ENCODE data around the gene ST7. TPM values are rescaled to one million over a fixed set of nuclear protein-coding genes. Genes with fewer than 3 reads are reported as not detected.
"Not testable (repeated sequence)": the region's sequence is repeated elsewhere in the genome, so short reads cannot be mapped to it uniquely, and the experiment has no call there.

Gene ST7
- total and polyA plus RNA-seq, 8 donors = 7.5 to 49.0 (median 16.1) TPM

- intact Hi-C loops (cut with DNase I; ENCODE audit: low total_unique reads) = loop anchor here (5.0 kb wide), 1 partner anchor 193 kb away; no protein-coding TSS in a partner anchor
- Histone ChIP-seq H3K4me1 (peaks cover 0 to 8% (median 1%) of the 10 kb centered on the region in 4 donors), H3K36me3 (no peaks in the 10 kb centered on the region), H3K9me3 (no peaks in the 10 kb centered on the region), H3K4me3 (no peak overlapping the region), H3K27ac (no peak overlapping the region), H3K27me3 (no peaks in the 10 kb centered on the region)
- DNase-seq = no peak
- 53 to 82% (median 74%) methylated on average over 2 of the region's 2 CpGs for WGBS, 5 donors
- TF ChIP-seq, protein P1, sequence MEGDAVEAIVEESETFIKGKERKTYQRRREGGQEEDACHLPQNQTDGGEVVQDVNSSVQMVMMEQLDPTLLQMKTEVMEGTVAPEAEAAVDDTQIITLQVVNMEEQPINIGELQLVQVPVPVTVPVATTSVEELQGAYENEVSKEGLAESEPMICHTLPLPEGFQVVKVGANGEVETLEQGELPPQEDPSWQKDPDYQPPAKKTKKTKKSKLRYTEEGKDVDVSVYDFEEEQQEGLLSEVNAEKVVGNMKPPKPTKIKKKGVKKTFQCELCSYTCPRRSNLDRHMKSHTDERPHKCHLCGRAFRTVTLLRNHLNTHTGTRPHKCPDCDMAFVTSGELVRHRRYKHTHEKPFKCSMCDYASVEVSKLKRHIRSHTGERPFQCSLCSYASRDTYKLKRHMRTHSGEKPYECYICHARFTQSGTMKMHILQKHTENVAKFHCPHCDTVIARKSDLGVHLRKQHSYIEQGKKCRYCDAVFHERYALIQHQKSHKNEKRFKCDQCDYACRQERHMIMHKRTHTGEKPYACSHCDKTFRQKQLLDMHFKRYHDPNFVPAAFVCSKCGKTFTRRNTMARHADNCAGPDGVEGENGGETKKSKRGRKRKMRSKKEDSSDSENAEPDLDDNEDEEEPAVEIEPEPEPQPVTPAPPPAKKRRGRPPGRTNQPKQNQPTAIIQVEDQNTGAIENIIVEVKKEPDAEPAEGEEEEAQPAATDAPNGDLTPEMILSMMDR (IDR thresholded peaks at IDR 0.05) = no peak
- no peak for TF ChIP-seq POLR2AphosphoS5 (IDR thresholded peaks at IDR 0.05)
- TF ChIP-seq POLR2A (IDR thresholded peaks at IDR 0.05) = no peak
Measured at GRCh38 chr7:116934580-116934979, 18.7 kb upstream of the ST7 start.

- DNase-seq; H3K9me3 ChIP-seq; H3K4me1 ChIP-seq; intact Hi-C loops (cut with DNase I; ENCODE audit: low total_unique reads); H3K27ac ChIP-seq; H3K4me3 ChIP-seq; H3K27me3 ChIP-seq; H3K36me3 ChIP-seq: not testable (repeated sequence)
- 50 to 80% (median 72%) methylated on average over 4 of the region's 4 CpGs for WGBS, 5 donors
Measured at GRCh38 chr7:116936844-116937243, 16.5 kb upstream of the ST7 start.

- H3K36me3 ChIP-seq = no peaks in the 10 kb centered on the region
- 74 to 85% (median 81%) methylated on average over 2 of the region's 2 CpGs for WGBS, 5 donors
- no peaks in the 10 kb centered on the region for H3K27me3 ChIP-seq
- H3K9me3 ChIP-seq = no peaks in the 10 kb centered on the region
- no peak for DNase-seq
- no peaks in the 10 kb centered on the region for H3K4me1 ChIP-seq
- intact Hi-C loops (cut with DNase I; ENCODE audit: low total_unique reads) = no loop called here
- no peak overlapping the region for H3K27ac ChIP-seq
- H3K4me3 ChIP-seq = no peak overlapping the region
- TF ChIP-seq POLR2A (IDR thresholded peaks at IDR 0.05) = no peak
- TF ChIP-seq, protein P1 (IDR thresholded peaks at IDR 0.05) = no peak
- no peak for TF ChIP-seq POLR2AphosphoS5 (IDR thresholded peaks at IDR 0.05)
- no peak for TF ChIP-seq EP300 (IDR thresholded peaks at IDR 0.05)
Measured at GRCh38 chr7:116938678-116939077, 14.6 kb upstream of the ST7 start.

DNA sequence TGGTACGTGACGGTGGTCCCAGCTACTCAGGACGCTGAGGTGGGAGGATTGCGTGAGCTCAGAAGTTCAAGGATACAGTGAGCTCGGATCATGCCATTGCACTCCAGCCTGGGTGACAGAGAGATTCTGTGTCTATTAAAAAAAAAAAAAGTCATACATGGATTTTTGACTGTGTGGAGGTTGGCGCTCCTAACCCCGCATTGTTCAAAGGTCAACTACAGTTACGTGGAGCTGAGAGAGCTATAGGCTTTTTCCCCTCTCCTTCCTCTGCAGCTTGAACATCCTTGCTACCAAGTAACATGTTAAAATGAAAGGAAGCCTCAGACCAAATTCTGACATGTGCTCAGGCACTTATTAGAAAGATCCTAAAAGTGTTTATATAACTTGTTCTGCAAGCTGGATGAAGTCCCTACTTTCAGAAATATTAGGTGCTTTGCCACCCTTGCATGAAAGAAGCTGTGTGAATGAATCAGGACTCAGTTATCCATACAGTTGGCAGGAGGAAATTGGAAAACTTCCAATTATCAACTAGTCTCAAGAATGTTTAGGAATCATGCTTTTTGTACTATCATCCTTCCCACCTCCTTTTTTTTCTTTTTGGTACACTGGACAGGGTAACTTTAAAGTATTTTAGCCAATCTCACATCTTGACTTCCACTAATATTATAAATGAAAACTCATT is 12.5 kb upstream of the ST7 start:
- TF ChIP-seq EP300 (IDR thresholded peaks at IDR 0.05) (no peak), POLR2AphosphoS5 (IDR thresholded peaks at IDR 0.05) (no peak), POLR2A (IDR thresholded peaks at IDR 0.05) (no peak)
- TF ChIP-seq, protein P1 (IDR thresholded peaks at IDR 0.05) = no peak
- no peak for DNase-seq
- Histone ChIP-seq H3K9me3 (no peaks in the 10 kb centered on the region), H3K4me1 (no peaks in the 10 kb centered on the region), H3K27me3 (no peaks in the 10 kb centered on the region), H3K27ac (no peak overlapping the region), H3K36me3 (no peaks in the 10 kb centered on the region), H3K4me3 (no peak overlapping the region)
- 75 to 83% (median 81%) methylated on average over 8 of the region's 8 CpGs for WGBS, 5 donors
- intact Hi-C loops (cut with DNase I; ENCODE audit: low total_unique reads) = no loop called here

GRCh38 chr7:116942504-116942903 is 10.8 kb upstream of the ST7 start:
- WGBS, 5 donors = 61 to 74% (median 71%) methylated on average over 2 of the region's 2 CpGs
- Histone ChIP-seq H3K27me3 (no peaks in the 10 kb centered on the region), H3K9me3 (no peaks in the 10 kb centered on the region), H3K27ac (no peak overlapping the region), H3K4me1 (no peaks in the 10 kb centered on the region), H3K4me3 (no peak overlapping the region), H3K36me3 (no peaks in the 10 kb centered on the region)
- intact Hi-C loops (cut with DNase I; ENCODE audit: low total_unique reads) = no loop called here
- TF ChIP-seq EP300 (IDR thresholded peaks at IDR 0.05) = no peak
- TF ChIP-seq POLR2A (IDR thresholded peaks at IDR 0.05) = no peak
- TF ChIP-seq, protein P1 (IDR thresholded peaks at IDR 0.05) = no peak
- no peak for DNase-seq
